Measurements from ENCODE around the gene OR2Y1.
"Not testable (repeated sequence)": the region's sequence is repeated elsewhere in the genome, so short reads cannot be mapped to it uniquely, and the experiment has no call there.

DNA sequence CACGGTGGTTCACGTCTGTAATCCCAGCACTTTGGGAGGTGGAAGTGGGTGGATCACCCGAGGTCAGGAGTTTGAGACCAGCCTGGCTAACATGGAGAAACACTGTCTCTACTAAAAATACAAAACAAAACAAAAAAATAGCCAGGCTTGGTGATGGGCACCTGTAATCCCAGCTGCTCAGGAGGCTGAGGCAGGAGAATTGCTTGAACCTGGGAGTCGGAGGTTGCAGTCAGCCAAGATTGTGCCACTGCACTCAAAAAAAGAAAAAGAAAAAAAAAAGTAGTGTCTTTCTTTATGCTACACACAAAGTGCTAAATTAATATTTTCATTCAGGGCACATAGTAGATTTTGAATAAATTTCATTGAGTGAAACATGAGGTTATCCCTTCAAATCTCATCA lies 1.1 kb upstream of the OR2Y1 start:
- TF ChIP-seq MYC (CRISPR knock-in tag; IDR thresholded peaks at IDR 0.05; ENCODE audit: borderline replicate concordance); YY1 (IDR thresholded peaks at IDR 0.05; ENCODE audit: insufficient read depth, insufficient replicate concordance, low read depth, low read length); KDM2A (CRISPR knock-in tag; IDR thresholded peaks at IDR 0.05; ENCODE audit: borderline replicate concordance, low read depth); MLLT10 (CRISPR knock-in tag; IDR thresholded peaks at IDR 0.05): not testable (repeated sequence)
- TF ChIP-seq, protein P1, sequence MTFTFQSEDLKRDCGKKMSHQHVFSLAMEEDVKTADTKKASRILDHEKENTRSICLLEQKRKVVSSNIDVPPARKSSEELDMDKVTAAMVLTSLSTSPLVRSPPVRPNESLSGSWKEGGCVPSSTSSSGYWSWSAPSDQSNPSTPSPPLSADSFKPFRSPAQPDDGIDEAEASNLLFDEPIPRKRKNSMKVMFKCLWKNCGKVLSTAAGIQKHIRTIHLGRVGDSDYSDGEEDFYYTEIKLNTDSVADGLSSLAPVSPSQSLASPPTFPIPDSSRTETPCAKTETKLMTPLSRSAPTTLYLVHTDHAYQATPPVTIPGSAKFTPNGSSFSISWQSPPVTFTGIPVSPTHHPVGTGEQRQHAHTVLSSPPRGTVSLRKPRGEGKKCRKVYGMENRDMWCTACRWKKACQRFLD (CRISPR knock-in tag; IDR thresholded peaks at IDR 0.05; ENCODE audit: borderline replicate concordance), result not testable (repeated sequence)
- TF ChIP-seq, protein P2, sequence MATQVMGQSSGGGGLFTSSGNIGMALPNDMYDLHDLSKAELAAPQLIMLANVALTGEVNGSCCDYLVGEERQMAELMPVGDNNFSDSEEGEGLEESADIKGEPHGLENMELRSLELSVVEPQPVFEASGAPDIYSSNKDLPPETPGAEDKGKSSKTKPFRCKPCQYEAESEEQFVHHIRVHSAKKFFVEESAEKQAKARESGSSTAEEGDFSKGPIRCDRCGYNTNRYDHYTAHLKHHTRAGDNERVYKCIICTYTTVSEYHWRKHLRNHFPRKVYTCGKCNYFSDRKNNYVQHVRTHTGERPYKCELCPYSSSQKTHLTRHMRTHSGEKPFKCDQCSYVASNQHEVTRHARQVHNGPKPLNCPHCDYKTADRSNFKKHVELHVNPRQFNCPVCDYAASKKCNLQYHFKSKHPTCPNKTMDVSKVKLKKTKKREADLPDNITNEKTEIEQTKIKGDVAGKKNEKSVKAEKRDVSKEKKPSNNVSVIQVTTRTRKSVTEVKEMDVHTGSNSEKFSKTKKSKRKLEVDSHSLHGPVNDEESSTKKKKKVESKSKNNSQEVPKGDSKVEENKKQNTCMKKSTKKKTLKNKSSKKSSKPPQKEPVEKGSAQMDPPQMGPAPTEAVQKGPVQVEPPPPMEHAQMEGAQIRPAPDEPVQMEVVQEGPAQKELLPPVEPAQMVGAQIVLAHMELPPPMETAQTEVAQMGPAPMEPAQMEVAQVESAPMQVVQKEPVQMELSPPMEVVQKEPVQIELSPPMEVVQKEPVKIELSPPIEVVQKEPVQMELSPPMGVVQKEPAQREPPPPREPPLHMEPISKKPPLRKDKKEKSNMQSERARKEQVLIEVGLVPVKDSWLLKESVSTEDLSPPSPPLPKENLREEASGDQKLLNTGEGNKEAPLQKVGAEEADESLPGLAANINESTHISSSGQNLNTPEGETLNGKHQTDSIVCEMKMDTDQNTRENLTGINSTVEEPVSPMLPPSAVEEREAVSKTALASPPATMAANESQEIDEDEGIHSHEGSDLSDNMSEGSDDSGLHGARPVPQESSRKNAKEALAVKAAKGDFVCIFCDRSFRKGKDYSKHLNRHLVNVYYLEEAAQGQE (IDR thresholded peaks at IDR 0.05; ENCODE audit: borderline replicate concordance in 1 of 2, low read depth in 1 of 2, low read length in 2 of 2), result not testable (repeated sequence)
